H1 (cell line): ENCODE results near the gene PROK2.

Experiments used
- BCL11A ChIP-seq, 2 experiments: IDR thresholded peaks; one replicate each; pipeline ENCODE4 v1.6.1; 2011; ENCODE audit warnings: low read depth in 2 of 2, low read length in 2 of 2, mild to moderate bottlenecking in 2 of 2
- CBX8 ChIP-seq: fragments of 300-800, 300-1000 bp; sonication (generic); IDR thresholded peaks from 2 replicates; pipeline ENCODE4 v1.7.1; 2016; ENCODE audit warnings: low read depth, low read length, borderline replicate concordance
- CTCF ChIP-seq, 3 experiments: IDR thresholded peaks; 1 replicate in 2 of 3; 2 replicates in 1 of 3; pipeline versions ENCODE4 v1.5.1 to v1.6.1; 2011; ENCODE audit warnings: low read length in 3 of 3, mild to moderate bottlenecking in 3 of 3, inconsistent platforms in 2 of 3, low read depth in 1 of 3, moderate library complexity in 1 of 3; ENCODE audit not compliant: insufficient read depth in 1 of 3; ENCODE audit errors: control extremely low read depth in 1 of 3
- E2F6 ChIP-seq: IDR thresholded peaks from 2 replicates; pipeline ENCODE4 v1.6.1; 2012; ENCODE audit warnings: inconsistent platforms
- EP300 ChIP-seq, 2 experiments: IDR thresholded peaks; 1 replicate in 1 of 2; 2 replicates in 1 of 2; pipeline ENCODE4 v1.6.1; 2011 to 2012; ENCODE audit warnings: low read depth in 2 of 2, low read length in 2 of 2, mild to moderate bottlenecking in 2 of 2, borderline replicate concordance in 1 of 2, inconsistent platforms in 1 of 2, moderate library complexity in 1 of 2
- MAX ChIP-seq: IDR thresholded peaks from 2 replicates; pipeline ENCODE4 v1.6.1; 2012; ENCODE audit warnings: inconsistent platforms
- POLR2A ChIP-seq, 2 experiments: IDR thresholded peaks; 1 replicate in 1 of 2; 2 replicates in 1 of 2; pipeline ENCODE4 v1.6.1; 2011; ENCODE audit warnings: low read depth in 2 of 2, low read length in 2 of 2, mild to moderate bottlenecking in 2 of 2; ENCODE audit errors: control extremely low read depth in 1 of 2
- POLR2AphosphoS5 ChIP-seq: IDR thresholded peaks from 2 replicates; pipeline ENCODE4 v1.6.1; 2011; ENCODE audit warnings: low read depth, low read length
- RFX5 ChIP-seq: IDR thresholded peaks from 2 replicates; pipeline ENCODE4 v1.6.1; 2011; ENCODE audit warnings: low read depth, low read length, improper control_type of control experiment, borderline replicate concordance
- SP1 ChIP-seq: IDR thresholded peaks from 2 replicates; pipeline ENCODE4 v1.6.1; 2011; ENCODE audit warnings: low read depth, low read length
- SUZ12 ChIP-seq: fragments of 200-600 bp; sonication (generic); IDR thresholded peaks from 2 replicates; pipeline ENCODE4 v1.6.1; 2012; ENCODE audit warnings: mild to moderate bottlenecking, inconsistent platforms, low read length, moderate library complexity, mixed read lengths

- TF ChIP-seq CTCF (IDR thresholded peaks at IDR 0.05; ENCODE audit: control extremely low read depth in 1 of 3, insufficient read depth in 1 of 3, low read depth in 1 of 3, low read length in 3 of 3) (no peak), POLR2A (IDR thresholded peaks at IDR 0.05; ENCODE audit: control extremely low read depth in 1 of 2, low read depth in 2 of 2, low read length in 2 of 2) (no peak), POLR2AphosphoS5 (no peak), EP300 (IDR thresholded peaks at IDR 0.05; ENCODE audit: borderline replicate concordance in 1 of 2, low read depth in 2 of 2, low read length in 2 of 2) (no peak), SP1 (no peak), BCL11A (IDR thresholded peaks at IDR 0.05; ENCODE audit: low read depth in 2 of 2, low read length in 2 of 2) (no peak), RFX5 (no peak), SUZ12 (no peak), E2F6 (no peak), MAX (no peak), CBX8 (no peak)
Measured at GRCh38 chr3:71778353-71778752, 6.6 kb downstream of the PROK2 start.
